ENCODE results near the gene ARHGAP26. TPM values are rescaled to one million over a fixed set of nuclear protein-coding genes. Genes with fewer than 3 reads are reported as not detected.

The ARHGAP26 gene
- total and polyA plus RNA-seq, 2 experiments from 2014 or later: 9.5 to 16.8 TPM

- H3K27me3 ChIP-seq (ENCODE audit: insufficient read depth): no peaks in the 10 kb centered on the region
- no peak overlapping the region for H2AFZ ChIP-seq
- Mint-ChIP-seq H3K4me3 (no peak overlapping the region), H3K27me3 (ENCODE audit: insufficient read depth, low read depth, poor library complexity) (peaks cover 2% of the 10 kb centered on the region), H3K27ac (no peak overlapping the region), H3K9me3 (no peaks in the 10 kb centered on the region), H3K36me3 (ENCODE audit: low read depth) (no peaks in the 10 kb centered on the region), H3K4me1 (peaks cover 1% of the 10 kb centered on the region; the same call in 2 of the 3 replicates)
- DNase-seq (ENCODE audit: low spot score): no peak
- no peaks in the 10 kb centered on the region for H3K9me2 ChIP-seq (ENCODE audit: insufficient read depth)
- ATAC-seq: no peak
- no peak for TF ChIP-seq EZH2phosphoT487 (IDR thresholded peaks at IDR 0.05; ENCODE audit: unreplicated experiment)
- TF ChIP-seq ETS1 (IDR thresholded peaks at IDR 0.05): no peak
- TF ChIP-seq EZH2 (IDR thresholded peaks at IDR 0.05; ENCODE audit: low read depth, unreplicated experiment): no peak
- TF ChIP-seq JUNB (IDR thresholded peaks at IDR 0.05; ENCODE audit: unreplicated experiment): no peak
- H3K79me2 ChIP-seq (replicated peaks; ENCODE audit: insufficient read depth): no peaks in the 10 kb centered on the region
- H3K4me1 ChIP-seq (ENCODE audit: insufficient read depth): no peaks in the 10 kb centered on the region
- no peak overlapping the region for H3K4me2 ChIP-seq
- H3K27ac ChIP-seq (ENCODE audit: low read depth): no peak overlapping the region
- no peak overlapping the region for H3K4me3 ChIP-seq
- no peaks in the 10 kb centered on the region for H3F3A ChIP-seq (replicated peaks; ENCODE audit: low read depth)
- H3K36me3 ChIP-seq (ENCODE audit: insufficient read depth): no peaks in the 10 kb centered on the region
- no peaks in the 10 kb centered on the region for H4K20me1 ChIP-seq (replicated peaks; ENCODE audit: insufficient read depth)
These were observed 392.6 kb downstream of the ARHGAP26 start for GRCh38 chr5:143162810-143163209.

- Histone ChIP-seq H3K9me2 (ENCODE audit: insufficient read depth) (no peaks in the 10 kb centered on the region), H3K79me2 (replicated peaks; ENCODE audit: insufficient read depth) (no peaks in the 10 kb centered on the region), H4K20me1 (replicated peaks; ENCODE audit: insufficient read depth) (no peaks in the 10 kb centered on the region), H2AFZ (no peak overlapping the region), H3K4me1 (ENCODE audit: insufficient read depth) (0 out of 2 replicates have a peak, but pooled peaks cover under 1% of the 10 kb centered on the region), H3K27me3 (ENCODE audit: insufficient read depth) (no peaks in the 10 kb centered on the region), H3K4me3 (no peak overlapping the region), H3K36me3 (ENCODE audit: insufficient read depth) (no peaks in the 10 kb centered on the region), H3K27ac (ENCODE audit: low read depth) (no peak overlapping the region), H3F3A (replicated peaks; ENCODE audit: low read depth) (no peaks in the 10 kb centered on the region), H3K4me2 (no peak overlapping the region)
- no peaks in the 10 kb centered on the region for H3K36me3 Mint-ChIP-seq (ENCODE audit: low read depth)
- H3K4me1 Mint-ChIP-seq: peaks cover 6% of the 10 kb centered on the region; the same call in 2 of the 3 replicates
- H3K27me3 Mint-ChIP-seq (ENCODE audit: insufficient read depth, low read depth, poor library complexity): peaks cover 2% of the 10 kb centered on the region
- H3K27ac Mint-ChIP-seq: no peak overlapping the region
- no peak overlapping the region for H3K4me3 Mint-ChIP-seq
- no peaks in the 10 kb centered on the region for H3K9me3 Mint-ChIP-seq
- DNase-seq (ENCODE audit: low spot score) (no peak), ATAC-seq (no peak)
- TF ChIP-seq STAT1 (IDR thresholded peaks at IDR 0.05; ENCODE audit: unreplicated experiment) (no peak), EZH2phosphoT487 (IDR thresholded peaks at IDR 0.05; ENCODE audit: unreplicated experiment) (no peak), CREB1 (CRISPR knock-in tag; IDR thresholded peaks at IDR 0.05; ENCODE audit: low read depth) (no peak), REST (IDR thresholded peaks at IDR 0.05; ENCODE audit: unreplicated experiment) (no peak), ZNF331 (CRISPR knock-in tag; IDR thresholded peaks at IDR 0.05; ENCODE audit: low read depth) (no peak), ZNF114 (CRISPR knock-in tag; IDR thresholded peaks at IDR 0.05) (no peak), EZH2 (IDR thresholded peaks at IDR 0.05; ENCODE audit: low read depth, unreplicated experiment) (no peak), JUNB (IDR thresholded peaks at IDR 0.05; ENCODE audit: unreplicated experiment) (no peak), CTCF (conservative IDR thresholded peaks at IDR 0.05; ENCODE audit: low read depth in 2 of 2) (no peak), ETS1 (IDR thresholded peaks at IDR 0.05) (no peak)
These were observed 394.4 kb downstream of the ARHGAP26 start for GRCh38 chr5:143164557-143164956.

Data from GM23338 (cell line).